ES-I3 (cell line): ENCODE data around the gene PYROXD2.

Experiments used
- H3K36me3 ChIP-seq: 2 replicates; pipeline ENCODE4 v1.6.1; 2013; ENCODE audit warnings: mild to moderate bottlenecking, low read length, control low read depth, moderate library complexity; ENCODE audit not compliant: insufficient read depth
- H3K4me1 ChIP-seq: 2 replicates; pipeline ENCODE4 v1.6.1; 2013; ENCODE audit warnings: mild to moderate bottlenecking, control low read depth, low read length; ENCODE audit not compliant: insufficient read depth
- H3K9ac ChIP-seq: 2 replicates; pipeline ENCODE4 v1.6.1; 2013; ENCODE audit warnings: low read depth, mild to moderate bottlenecking, low read length, moderate library complexity
- H3K9me3 ChIP-seq: 2 replicates; pipeline ENCODE4 v1.6.1; 2013; ENCODE audit warnings: mild to moderate bottlenecking, low read length, moderate library complexity; ENCODE audit not compliant: control insufficient read depth, insufficient read depth

PYROXD2 gene

DNA sequence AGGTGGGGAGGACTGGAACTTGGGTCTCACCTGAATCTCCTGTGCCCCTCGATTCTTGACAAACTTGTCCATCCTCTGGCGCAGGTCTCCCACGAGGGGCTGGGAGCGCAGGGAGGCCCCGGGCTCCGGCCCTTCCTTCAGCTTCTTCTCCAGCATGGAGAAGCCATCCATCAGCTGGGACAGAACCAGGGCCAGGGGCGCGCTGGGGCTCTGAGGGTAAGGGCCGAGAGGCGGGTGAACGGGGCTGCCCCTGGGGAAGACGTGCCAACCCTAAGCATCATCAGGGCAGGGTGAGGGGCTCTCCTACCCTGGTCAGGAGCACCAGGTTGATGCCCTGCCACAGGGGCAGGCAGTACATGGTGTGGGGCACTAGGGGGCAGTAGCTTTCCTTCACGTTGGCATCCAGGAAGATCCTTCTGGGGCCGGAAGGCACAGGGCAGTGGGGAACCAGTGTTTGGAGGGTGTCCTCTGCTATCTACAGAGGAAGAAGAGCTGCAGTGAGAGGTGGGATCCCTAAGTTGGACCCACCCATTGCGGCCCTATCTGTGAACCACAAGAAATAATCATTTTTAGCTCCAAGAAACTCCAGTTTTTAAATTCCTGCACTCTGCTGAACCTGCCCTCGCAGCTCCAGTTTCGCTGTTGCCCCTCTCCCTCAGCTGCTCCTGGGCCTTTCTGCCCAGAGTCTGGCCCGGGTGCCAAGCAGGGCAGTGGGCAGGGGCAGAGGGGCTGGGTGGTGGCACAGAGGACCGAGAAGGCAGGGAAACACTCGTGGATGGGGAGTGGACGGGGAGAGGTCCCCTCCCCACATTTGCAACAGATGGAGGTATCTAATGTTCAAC, 10.8 kb upstream of the PYROXD2 start:
- H3K9me3 ChIP-seq, result no peaks in the 10 kb centered on the region
- H3K9ac ChIP-seq, result no peak overlapping the region
- H3K4me1 ChIP-seq, result no peaks in the 10 kb centered on the region
- H3K36me3 ChIP-seq, result peaks cover 7% of the 10 kb centered on the region; the same call in 1 of the 2 replicates

DNA sequence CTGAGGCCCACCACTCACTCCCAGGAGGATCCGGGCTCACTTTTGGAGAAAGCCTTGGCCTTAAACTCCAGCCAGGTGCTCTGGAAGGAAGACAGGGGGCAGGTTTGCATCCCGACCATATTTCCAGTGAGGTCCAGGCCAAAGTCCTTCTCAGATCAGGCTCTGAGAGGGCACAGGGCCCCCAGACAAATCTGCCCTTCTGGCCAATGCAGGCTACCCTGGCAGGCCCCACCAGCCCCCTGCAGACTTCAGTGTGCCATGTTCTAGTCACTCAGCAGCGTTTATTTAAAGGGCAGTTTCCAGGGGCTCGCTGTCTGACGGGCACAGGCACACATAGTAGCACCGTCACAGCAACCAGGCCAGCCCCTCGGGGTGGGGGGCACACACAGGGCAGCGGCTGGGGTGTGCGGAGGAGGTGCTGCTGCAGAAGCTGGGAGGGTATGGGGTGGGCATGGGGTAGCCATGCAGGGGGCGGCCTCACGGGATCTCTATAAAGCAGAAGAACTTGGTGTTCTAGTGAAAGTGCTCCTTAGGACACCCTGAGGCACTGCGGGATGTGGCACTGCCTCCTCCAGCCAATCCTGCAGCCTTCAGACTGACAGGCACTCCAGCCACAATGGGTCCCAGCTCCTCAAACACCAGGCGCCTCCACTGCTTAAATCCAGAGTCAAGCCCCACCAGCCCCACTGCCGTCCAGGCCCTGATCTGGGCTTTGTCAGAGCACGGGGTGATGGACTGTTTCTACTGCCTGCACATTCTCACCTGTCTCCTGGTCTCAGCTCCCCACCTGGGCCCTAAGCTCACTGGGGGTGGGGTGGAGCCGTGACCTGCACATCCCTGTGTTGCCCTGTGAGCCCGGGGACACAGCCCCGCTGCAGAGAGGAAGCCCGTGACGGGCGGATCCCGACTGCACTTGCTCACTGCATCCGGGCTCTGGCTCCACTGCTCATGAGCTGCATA, 9.6 kb upstream of the PYROXD2 start:
- Histone ChIP-seq H3K4me1 (no peaks in the 10 kb centered on the region), H3K36me3 (peaks cover 4% of the 10 kb centered on the region; the same call in 1 of the 2 replicates), H3K9ac (no peak overlapping the region), H3K9me3 (no peaks in the 10 kb centered on the region)

- H3K9me3 ChIP-seq, result no peaks in the 10 kb centered on the region
- H3K9ac ChIP-seq, result no peak overlapping the region
- no peaks in the 10 kb centered on the region for H3K4me1 ChIP-seq
- H3K36me3 ChIP-seq, result no peaks in the 10 kb centered on the region; the same call in 1 of the 2 replicates
These were observed 8.7 kb upstream of the PYROXD2 start for GRCh38 chr10:98423691-98424120.

GRCh38 chr10:98422182-98422581, 7.2 kb upstream of the PYROXD2 start:
- H3K4me1 ChIP-seq, result no peaks in the 10 kb centered on the region
- no peak overlapping the region for H3K9ac ChIP-seq
- H3K36me3 ChIP-seq, result no peaks in the 10 kb centered on the region; the same call in 1 of the 2 replicates
- H3K9me3 ChIP-seq, result no peaks in the 10 kb centered on the region

- no peaks in the 10 kb centered on the region for H3K9me3 ChIP-seq
- peaks cover 3% of the 10 kb centered on the region; the same call in 1 of the 2 replicates for H3K4me1 ChIP-seq
- no peaks in the 10 kb centered on the region for H3K36me3 ChIP-seq
- no peak overlapping the region for H3K9ac ChIP-seq
These were observed 5.8 kb upstream of the PYROXD2 start for GRCh38 chr10:98420786-98421185.

- no peak overlapping the region for H3K9ac ChIP-seq
- no peaks in the 10 kb centered on the region for H3K36me3 ChIP-seq
- peaks cover 9% of the 10 kb centered on the region; the same call in 1 of the 2 replicates for H3K4me1 ChIP-seq
- H3K9me3 ChIP-seq, result no peaks in the 10 kb centered on the region
These were observed 4.7 kb upstream of the PYROXD2 start for GRCh38 chr10:98419469-98420261.

DNA sequence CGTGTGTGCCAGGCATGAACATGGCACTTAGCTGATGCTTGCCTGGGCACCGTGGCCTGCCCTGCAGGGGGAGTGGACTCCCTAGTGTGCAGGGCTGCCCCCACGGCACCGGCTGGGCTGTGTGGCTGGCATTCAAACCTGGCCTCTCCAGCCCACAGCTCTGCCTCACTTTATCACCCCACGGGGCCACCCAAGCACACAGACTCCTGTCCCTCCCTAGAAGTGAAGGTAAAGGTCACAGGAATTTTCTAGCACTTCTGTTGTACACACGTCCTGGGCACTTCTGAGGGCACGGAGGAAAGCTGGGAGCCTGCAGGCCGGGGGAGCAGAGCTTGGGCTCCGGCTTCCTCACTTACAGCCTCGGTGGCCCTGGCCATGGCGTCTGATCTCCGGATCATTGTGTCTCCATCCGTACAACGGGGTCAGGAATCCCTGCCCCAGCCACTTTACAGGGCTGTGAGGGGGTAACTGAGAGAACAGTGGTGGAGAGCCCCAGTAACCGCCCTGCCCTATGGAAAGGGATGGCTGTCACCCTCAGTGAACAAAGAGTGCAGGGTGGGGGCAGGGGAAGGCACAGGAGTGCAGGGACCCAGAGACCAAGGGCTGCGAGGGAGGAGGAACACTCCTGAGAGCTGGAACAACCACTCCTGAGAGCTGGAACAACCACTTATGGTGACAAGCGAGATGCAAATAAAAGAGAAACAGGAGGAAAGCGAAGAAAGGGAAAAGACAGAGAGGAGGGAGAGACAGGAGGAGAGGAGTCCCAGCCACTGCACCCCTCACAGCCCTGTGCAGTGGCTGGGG, 3.9 kb upstream of the PYROXD2 start:
- Histone ChIP-seq H3K9ac (no peak overlapping the region), H3K4me1 (peaks cover 14% of the 10 kb centered on the region; the same call in 1 of the 2 replicates), H3K9me3 (no peaks in the 10 kb centered on the region), H3K36me3 (no peaks in the 10 kb centered on the region)

- no peaks in the 10 kb centered on the region for H3K36me3 ChIP-seq
These were observed 3.1 kb upstream of the PYROXD2 start for GRCh38 chr10:98417973-98418664.

DNA sequence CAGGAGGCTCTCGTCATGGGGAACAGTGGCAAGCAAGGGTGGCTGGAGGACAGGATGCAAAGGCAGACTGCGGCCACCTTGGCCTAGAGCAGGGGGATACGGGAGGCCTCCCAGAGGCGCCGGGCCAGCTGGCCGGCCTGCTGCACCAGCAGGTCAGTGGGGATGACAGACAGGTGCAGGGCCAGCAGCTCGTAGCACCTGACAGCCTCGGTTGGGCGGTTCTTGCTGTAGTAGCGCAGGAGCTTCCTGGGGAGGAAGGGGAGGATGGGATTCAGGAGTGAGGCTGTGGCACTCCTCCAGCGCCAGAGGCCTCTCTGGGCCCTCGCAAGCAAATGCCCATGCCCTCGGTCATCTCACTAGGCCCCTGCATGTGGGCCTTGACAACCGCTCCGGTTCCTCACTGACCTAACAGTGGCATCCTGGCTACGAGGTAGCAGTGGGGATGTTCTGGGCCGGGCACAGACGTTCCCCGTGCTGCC, 2.5 kb upstream of the PYROXD2 start:
- Histone ChIP-seq H3K36me3 (no peaks in the 10 kb centered on the region), H3K9ac (no peak overlapping the region), H3K4me1 (peaks cover 14% of the 10 kb centered on the region; the same call in 1 of the 2 replicates), H3K9me3 (no peaks in the 10 kb centered on the region)

More at GRCh38 chr10:98417973-98418664, 3.1 kb upstream of the PYROXD2 start:
- Histone ChIP-seq H3K9me3 (no peaks in the 10 kb centered on the region), H3K4me1 (peaks cover 14% of the 10 kb centered on the region; the same call in 1 of the 2 replicates), H3K9ac (no peak overlapping the region)

DNA sequence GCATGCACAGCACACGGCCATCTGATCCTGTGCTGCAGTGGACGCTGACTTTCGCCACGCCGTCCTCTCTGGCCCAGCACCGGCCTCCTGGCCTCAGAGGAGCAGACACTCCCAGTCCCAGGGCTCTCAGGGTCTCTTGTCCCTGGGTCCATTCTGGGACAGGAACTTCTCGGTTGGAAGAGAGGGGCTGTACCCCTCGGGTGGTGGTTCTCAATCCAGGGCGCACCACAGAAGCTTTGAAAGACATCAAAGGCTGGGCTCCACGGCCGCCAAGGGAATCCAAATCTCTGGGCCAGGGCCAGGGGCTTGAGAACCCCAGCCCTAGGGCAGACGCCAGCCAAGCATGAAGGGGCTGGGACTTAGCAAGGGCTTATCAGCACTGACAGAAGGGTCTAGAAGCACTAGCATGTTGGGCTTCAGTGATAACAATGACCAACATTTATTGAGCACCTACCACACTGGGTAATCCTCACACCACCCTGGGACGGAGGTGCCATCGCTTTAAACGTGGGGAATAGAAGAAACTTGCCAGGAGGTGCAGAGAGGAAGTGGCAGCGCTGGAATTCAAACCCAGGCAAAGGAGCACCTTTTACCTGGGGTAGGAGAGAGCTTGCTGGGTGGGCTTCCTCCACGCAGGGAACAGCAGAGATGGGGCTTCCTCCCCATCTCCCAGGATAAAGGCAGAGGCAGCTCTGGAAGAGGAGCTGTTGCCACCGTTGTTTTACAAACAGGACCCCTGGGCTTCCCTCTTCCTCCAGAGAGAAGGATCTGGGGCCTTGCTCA, 1.8 kb upstream of the PYROXD2 start:
- H3K9ac ChIP-seq, result no peak overlapping the region
- no peaks in the 10 kb centered on the region for H3K9me3 ChIP-seq
- H3K36me3 ChIP-seq, result no peaks in the 10 kb centered on the region
- peaks cover 14% of the 10 kb centered on the region; the same call in 1 of the 2 replicates for H3K4me1 ChIP-seq

GRCh38 chr10:98415731-98416119, 743 bp upstream of the PYROXD2 start:
- Histone ChIP-seq H3K4me1 (peaks cover 14% of the 10 kb centered on the region; the same call in 1 of the 2 replicates), H3K36me3 (no peaks in the 10 kb centered on the region), H3K9ac (peak overlapping the region; percentile 86; the same call in 1 of the 2 replicates), H3K9me3 (no peaks in the 10 kb centered on the region)

- Histone ChIP-seq H3K36me3 (no peaks in the 10 kb centered on the region), H3K9me3 (no peaks in the 10 kb centered on the region), H3K4me1 (peaks cover 14% of the 10 kb centered on the region; the same call in 1 of the 2 replicates), H3K9ac (peak overlapping the region; percentile 86)
These were observed 427 bp downstream of the PYROXD2 start for GRCh38 chr10:98414578-98414931.
